Retinal pigment epithelial cell (primary cell): Measurements from ENCODE around the gene KNDC1.

Experiments
- DNase-seq: peaks from one replicate; pipeline ENCODE4 v3.0.0-alpha.2; 2010; ENCODE audit warnings: low read depth
- H3K4me3 ChIP-seq: 2 replicates; pipeline ENCODE4 v1.5.1; 2011; ENCODE audit warnings: mild to moderate bottlenecking, low read length, control low read depth, moderate library complexity
- TF ChIP-seq, protein P1 (sequence below): conservative IDR thresholded peaks from 2 replicates; pipeline ENCODE4 v1.5.1; 2011; ENCODE audit warnings: low read depth, low read length, control low read depth, inconsistent platforms

Gene KNDC1

DNA sequence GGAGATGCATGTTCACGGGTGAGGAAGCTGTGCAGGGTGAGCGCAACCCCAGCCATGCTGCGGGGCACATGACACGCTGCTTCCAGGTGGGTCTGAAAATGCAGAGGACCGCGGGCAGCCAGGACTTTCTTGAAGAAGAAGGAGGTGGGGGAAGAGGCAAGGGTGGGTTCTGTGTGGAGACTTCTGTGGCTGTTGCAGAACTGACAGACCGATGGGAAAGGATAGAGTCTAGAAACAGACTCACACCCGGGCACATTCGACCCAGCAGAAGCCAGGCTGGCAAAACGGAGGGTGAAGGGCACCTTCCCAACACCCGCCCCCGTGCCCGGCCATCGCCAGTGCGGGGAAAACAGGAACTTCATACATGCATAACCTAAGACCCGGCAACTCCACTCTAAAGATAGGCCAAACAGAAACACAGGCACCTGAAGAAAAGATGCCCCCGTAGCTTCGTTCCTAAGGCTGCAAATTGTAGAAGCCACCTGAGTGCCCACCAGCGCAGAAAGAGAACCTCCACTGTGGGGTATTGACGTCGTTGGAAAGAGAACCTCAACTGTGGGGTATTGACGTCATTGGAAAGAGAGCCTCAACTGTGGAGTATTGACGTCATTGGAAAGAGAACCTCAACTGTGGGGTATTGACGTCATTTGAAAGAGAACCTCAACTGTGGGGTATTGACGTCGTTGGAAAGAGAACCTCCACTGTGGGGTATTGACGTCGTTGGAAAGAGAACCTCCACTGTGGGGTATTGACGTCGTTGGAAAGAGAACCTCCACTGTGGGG lies 4.8 kb upstream of the KNDC1 start:
- H3K4me3 ChIP-seq: no peak overlapping the region
- DNase-seq: no peak
- TF ChIP-seq, protein P1, sequence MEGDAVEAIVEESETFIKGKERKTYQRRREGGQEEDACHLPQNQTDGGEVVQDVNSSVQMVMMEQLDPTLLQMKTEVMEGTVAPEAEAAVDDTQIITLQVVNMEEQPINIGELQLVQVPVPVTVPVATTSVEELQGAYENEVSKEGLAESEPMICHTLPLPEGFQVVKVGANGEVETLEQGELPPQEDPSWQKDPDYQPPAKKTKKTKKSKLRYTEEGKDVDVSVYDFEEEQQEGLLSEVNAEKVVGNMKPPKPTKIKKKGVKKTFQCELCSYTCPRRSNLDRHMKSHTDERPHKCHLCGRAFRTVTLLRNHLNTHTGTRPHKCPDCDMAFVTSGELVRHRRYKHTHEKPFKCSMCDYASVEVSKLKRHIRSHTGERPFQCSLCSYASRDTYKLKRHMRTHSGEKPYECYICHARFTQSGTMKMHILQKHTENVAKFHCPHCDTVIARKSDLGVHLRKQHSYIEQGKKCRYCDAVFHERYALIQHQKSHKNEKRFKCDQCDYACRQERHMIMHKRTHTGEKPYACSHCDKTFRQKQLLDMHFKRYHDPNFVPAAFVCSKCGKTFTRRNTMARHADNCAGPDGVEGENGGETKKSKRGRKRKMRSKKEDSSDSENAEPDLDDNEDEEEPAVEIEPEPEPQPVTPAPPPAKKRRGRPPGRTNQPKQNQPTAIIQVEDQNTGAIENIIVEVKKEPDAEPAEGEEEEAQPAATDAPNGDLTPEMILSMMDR: no peak

DNA sequence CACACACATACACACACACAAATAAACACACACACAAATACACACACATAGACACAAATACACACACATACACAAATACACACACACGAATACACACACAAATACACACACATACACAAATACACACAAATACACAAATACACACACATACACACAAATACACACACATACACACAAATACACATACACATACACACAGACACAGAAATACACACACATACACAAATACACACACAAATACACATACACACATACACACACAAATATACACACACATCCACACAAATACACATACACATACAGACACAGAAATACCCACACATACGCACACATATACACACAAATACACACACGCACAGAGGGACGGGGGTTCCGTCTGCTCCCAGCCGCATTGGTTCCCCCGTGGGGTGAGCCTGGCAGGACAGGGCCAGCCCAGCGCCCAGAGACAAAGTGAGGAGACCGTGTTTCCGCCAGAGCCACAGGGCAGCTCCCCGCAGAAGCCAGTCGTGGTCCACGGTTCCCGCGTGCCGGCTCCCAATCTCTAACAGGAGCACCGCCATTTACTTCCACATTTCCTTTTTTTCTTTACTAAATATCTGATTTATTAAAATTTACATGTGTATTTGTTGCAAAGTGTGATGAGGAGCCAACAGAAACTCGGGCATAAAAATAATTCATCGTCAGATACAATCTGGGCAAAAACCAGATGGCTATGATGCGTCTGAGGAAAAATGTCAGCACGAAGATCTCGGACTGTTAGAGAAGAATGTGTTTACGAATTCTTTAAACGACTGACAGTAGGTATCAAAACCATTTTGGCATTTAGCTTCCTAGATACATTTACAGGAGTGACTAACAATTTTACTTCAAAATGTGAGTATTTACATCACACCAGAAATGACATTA lies 3.1 kb upstream of the KNDC1 start:
- TF ChIP-seq, protein P1: no peak
- DNase-seq: no peak
- no peak overlapping the region for H3K4me3 ChIP-seq

DNA sequence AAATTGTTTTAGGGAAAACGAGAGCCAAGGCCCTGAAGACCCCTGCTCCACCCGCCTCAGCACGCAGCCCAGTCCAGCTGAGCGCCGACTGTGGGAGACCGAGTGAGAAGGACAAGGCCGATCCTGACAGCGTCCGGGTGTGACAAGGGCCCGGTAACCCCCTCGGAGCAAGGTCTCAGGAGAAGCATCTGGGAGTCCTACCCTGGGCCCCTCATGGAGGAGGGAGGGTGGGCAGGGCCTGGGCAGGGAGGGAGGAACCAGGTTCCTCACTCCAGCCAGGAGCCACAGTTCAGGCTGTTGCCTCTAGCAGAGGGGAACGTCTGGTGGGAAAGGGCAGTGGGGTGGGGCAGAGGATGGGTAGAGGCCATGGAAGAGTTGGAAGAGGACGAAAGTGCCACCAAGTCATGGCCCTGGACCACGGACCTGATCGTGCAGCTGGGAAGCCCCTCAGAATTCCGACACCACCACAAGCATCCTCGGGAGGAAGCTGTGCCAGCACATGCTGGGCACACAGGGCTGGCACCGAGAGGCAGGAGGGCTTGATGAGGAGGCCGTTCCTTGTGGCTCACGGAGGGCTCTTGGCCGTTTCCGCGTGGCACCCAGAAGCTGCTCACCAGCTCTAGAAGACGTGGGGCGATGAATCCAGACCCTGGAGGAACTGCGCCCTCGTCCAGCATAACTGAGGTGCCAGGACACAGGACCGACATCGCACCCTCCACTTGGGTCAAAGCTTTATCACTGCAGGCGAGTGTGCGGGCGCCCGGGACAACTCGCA lies 2.2 kb upstream of the KNDC1 start:
- TF ChIP-seq, protein P1: no peak
- no peak for DNase-seq
- H3K4me3 ChIP-seq: no peak overlapping the region

DNA sequence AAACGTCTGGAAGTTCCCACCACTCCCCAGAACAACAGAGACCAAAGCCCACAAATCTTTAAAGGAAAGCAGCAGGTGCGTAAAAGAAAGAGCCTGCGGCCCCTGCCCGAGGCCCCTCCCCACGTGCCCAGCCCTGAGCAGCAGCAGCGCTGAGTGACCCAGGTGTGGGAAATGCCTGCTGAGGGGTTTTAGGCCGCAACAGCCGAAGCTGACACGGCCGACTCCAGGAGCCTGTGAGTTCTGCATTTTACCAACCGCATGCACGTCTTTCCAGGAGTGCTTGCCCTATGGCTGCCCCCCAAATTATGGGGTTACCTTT lies 1.6 kb upstream of the KNDC1 start:
- H3K4me3 ChIP-seq: no peak overlapping the region
- DNase-seq: no peak
- TF ChIP-seq, protein P1: no peak

DNA sequence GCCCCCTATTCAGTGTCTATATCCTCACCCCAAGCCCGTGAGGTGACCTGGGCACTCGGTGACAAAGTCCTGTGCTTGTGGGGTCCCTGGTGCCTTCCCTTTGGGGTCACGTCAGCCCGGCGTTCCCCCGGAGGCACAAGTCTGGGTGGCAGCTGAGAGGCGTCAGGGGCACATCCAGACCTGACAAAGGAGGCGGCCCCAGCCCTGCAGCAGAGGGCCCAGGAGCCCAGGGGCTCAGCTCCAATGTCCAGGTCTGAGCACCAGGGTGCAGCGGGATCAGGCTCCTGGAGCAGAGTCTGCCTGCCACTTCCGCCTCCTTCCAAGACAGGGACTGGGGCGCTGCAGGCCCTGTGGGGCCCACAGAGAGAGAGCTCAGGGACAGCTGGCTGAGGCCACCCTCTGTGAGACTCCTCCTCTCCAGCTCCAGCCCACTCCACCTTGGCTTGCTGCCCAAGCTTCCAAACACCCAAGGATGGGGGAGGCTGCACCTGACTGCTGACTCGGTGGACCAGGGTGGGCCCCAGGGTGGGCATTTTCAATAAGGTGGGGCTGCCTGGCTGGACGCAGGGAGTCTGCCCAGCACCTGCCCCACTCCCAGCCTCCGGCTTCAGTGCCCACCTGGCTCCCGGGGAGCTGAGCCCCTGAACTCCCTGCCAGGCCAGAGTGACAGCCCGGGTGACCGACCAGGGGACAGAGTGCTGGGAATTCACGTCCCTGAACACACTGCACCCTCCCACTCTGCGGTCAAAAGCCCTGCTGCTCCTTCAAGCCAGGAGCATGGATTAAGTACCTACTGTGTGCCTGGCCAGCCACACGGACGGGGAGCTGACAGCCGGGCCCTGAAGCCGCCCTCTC lies 1.0 kb upstream of the KNDC1 start:
- TF ChIP-seq, protein P1: no peak
- H3K4me3 ChIP-seq: no peak overlapping the region
- DNase-seq: no peak

DNA sequence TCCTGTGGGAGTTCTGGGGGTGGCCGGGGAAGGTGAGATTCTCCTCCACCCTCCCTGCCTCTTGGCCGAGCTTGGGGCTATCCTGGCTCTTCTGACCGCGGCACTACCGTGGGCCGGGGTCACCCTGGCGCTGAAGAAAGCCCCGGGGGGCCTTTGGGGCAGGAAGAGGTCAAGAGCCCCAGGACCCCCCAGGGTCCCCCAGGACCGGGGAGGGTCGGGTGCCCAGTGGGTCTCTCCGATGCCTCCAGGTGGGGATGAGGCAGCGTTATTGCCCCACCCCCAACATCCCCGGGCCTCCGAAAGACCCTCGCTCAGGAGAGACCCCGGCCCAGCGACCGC lies 439 bp upstream of the KNDC1 start:
- H3K4me3 ChIP-seq: no peak overlapping the region

More for the DNA sequence above, 439 bp upstream of the KNDC1 start:
- TF ChIP-seq, protein P1: no peak
- DNase-seq: no peak
